Sigmoid colon (tissue), 3 donors: ENCODE results near the gene SPPL3.

ENCODE experiments used
- POLR2A ChIP-seq, 2 donors: fragments of 450-650 bp; IDR thresholded peaks; one replicate each; pipeline ENCODE4 v1.6.1; 2016; ENCODE audit warnings: antibody characterized with exemption in 2 of 2, mild to moderate bottlenecking in 2 of 2, moderate library complexity in 2 of 2
- TF ChIP-seq, protein P1 (sequence below), 4 experiments: fragments of 450-650 bp in 3 of 4; fragments of 200-600 bp in 1 of 4; IDR thresholded peaks; one replicate each; pipeline ENCODE4 v1.5.1; 2016 to 2019; ENCODE audit warnings: antibody characterized with exemption in 4 of 4, mild to moderate bottlenecking in 3 of 4, moderate library complexity in 2 of 4

DNA sequence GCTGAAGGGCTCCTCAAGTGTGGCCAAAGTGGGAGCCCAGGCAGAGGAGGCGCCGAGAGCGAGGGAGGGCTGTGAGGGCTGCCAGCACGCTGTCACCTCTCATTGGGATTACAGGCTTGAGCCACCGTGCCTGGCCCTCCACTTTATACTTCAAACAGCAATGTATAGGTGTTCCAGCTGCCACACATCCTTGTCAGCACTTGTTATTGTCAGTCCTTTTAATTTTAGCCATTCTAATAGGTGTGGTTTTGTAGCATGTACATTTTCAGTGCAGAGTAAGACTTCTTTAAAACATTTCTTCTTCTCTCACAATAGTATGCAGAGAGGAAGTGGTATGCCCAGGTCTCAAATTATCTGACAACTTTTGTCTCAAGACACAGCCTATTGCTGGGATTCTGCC is 46.6 kb upstream of the SPPL3 start:
- TF ChIP-seq, protein P1, sequence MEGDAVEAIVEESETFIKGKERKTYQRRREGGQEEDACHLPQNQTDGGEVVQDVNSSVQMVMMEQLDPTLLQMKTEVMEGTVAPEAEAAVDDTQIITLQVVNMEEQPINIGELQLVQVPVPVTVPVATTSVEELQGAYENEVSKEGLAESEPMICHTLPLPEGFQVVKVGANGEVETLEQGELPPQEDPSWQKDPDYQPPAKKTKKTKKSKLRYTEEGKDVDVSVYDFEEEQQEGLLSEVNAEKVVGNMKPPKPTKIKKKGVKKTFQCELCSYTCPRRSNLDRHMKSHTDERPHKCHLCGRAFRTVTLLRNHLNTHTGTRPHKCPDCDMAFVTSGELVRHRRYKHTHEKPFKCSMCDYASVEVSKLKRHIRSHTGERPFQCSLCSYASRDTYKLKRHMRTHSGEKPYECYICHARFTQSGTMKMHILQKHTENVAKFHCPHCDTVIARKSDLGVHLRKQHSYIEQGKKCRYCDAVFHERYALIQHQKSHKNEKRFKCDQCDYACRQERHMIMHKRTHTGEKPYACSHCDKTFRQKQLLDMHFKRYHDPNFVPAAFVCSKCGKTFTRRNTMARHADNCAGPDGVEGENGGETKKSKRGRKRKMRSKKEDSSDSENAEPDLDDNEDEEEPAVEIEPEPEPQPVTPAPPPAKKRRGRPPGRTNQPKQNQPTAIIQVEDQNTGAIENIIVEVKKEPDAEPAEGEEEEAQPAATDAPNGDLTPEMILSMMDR (IDR thresholded peaks at IDR 0.05), result no peak
- no peak for TF ChIP-seq POLR2A (IDR thresholded peaks at IDR 0.05)
